AG04449 (cell line): ENCODE measurements around the gene PPFIA1.
"Not testable (repeated sequence)": the region's sequence is repeated elsewhere in the genome, so short reads cannot be mapped to it uniquely, and the experiment has no call there.

Source experiments
- CTCF ChIA-PET: fragments of 350-600 bp; formaldehyde crosslinking; extraction: SDS; loops from one replicate; lab custom pipeline; 2021; ENCODE audit warnings: antibody characterized with exemption; lab: Yijun Ruan, JAX
- POLR2A ChIA-PET: fragments of 400-600, 350-600 bp; formaldehyde crosslinking; extraction: SDS; loops from one replicate; lab custom pipeline; 2020; ENCODE audit warnings: antibody characterized with exemption, inconsistent platforms; lab: Yijun Ruan, JAX
- DNase-seq: peaks from one replicate; pipeline ENCODE4 v3.0.0-alpha.2; 2010; ENCODE audit warnings: low read depth, low spot score
- H3K4me3 ChIP-seq: 2 replicates; pipeline ENCODE4 v1.5.1; 2011; ENCODE audit warnings: low read depth, mild to moderate bottlenecking, control low read depth, low read length
- TF ChIP-seq, protein P1 (sequence below): IDR thresholded peaks from one replicate; pipeline ENCODE4 v1.5.1; 2011; ENCODE audit warnings: mild to moderate bottlenecking, moderate library complexity, low read length, control low read depth, inconsistent platforms; ENCODE audit not compliant: insufficient read depth; ENCODE audit errors: missing control alignments

The PPFIA1 gene

DNA sequence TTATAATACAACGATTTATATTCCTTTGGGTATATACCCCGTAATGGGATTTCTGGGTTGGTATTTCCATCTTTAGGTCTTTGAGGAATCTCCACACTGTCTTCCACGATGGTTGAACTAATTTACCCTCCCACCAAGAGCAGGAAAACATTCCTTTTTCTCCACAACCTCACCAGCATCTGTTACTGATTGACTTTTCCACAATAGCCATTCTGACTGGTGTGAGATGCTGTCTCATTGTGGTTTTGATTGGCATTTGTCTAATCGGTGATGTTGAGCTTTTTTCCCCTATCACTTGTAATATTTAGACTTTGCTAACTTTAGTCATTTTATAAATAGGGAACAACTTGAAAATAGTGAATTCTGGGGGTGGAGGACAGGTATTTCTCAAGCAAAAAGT lies 58.1 kb downstream of the PPFIA1 start:
- DNase-seq = no peak
- TF ChIP-seq, protein P1, sequence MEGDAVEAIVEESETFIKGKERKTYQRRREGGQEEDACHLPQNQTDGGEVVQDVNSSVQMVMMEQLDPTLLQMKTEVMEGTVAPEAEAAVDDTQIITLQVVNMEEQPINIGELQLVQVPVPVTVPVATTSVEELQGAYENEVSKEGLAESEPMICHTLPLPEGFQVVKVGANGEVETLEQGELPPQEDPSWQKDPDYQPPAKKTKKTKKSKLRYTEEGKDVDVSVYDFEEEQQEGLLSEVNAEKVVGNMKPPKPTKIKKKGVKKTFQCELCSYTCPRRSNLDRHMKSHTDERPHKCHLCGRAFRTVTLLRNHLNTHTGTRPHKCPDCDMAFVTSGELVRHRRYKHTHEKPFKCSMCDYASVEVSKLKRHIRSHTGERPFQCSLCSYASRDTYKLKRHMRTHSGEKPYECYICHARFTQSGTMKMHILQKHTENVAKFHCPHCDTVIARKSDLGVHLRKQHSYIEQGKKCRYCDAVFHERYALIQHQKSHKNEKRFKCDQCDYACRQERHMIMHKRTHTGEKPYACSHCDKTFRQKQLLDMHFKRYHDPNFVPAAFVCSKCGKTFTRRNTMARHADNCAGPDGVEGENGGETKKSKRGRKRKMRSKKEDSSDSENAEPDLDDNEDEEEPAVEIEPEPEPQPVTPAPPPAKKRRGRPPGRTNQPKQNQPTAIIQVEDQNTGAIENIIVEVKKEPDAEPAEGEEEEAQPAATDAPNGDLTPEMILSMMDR = no peak
- no peak overlapping the region for H3K4me3 ChIP-seq
- ChIA-PET POLR2A (no interaction called here), CTCF (no interaction called here)

DNA sequence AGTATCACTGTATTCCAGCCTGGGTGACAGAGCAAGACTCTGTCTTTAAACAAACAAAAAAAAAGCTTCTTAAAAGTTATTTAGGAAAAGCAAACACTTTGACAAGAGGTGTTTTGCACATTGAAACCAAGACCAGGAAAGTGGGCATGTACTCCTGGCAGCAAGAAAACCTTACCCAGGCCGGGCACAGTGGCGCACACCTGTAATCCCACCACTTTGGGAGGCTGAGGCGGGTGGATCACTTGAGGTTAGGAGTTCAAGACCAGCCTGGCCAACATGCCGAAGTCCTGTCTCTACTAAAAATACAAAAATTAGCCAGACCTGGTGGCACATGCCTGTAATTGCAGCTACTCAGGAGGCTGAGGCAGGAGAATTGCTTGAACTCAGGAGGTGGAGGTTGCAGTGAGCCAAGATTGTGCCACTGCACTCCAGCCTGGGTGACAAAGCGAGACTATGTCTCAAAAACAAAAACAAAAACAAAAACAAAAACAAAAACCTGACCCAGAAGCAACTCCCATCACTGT lies 60.9 kb downstream of the PPFIA1 start:
- POLR2A ChIA-PET, H3K4me3 ChIP-seq, DNase-seq: not testable (repeated sequence)
- CTCF ChIA-PET = interaction anchor here (1.0 to 2.8 kb wide), 4 partner anchors 9 to 83 kb away, joined by 3 to 10 read pairs (median 4); no protein-coding TSS in a partner anchor

DNA sequence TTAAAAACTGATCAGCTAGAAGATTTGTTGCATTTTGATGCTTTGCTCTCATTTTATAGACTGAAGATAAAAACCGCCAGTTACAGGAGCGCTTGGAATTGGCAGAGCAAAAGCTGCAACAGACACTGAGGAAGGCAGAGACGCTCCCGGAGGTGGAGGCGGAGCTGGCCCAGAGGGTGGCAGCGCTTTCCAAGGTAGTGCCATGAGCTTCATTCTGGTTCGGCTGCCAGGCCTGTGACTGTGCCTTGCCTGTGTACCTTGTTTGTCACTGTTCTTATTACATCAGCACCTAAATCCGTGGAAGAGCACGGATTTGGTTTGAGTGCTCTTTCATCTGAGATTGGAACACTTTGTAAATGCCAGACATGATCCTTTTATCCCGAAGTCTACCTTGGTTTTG lies 61.4 kb downstream of the PPFIA1 start:
- no peak overlapping the region for H3K4me3 ChIP-seq
- ChIA-PET CTCF (interaction anchor here (1.0 to 2.8 kb wide), 4 partner anchors 10 to 83 kb away, joined by 3 to 10 read pairs (median 4); no protein-coding TSS in a partner anchor), POLR2A (no interaction called here)
- TF ChIP-seq, protein P1 = no peak
- DNase-seq = no peak

DNA sequence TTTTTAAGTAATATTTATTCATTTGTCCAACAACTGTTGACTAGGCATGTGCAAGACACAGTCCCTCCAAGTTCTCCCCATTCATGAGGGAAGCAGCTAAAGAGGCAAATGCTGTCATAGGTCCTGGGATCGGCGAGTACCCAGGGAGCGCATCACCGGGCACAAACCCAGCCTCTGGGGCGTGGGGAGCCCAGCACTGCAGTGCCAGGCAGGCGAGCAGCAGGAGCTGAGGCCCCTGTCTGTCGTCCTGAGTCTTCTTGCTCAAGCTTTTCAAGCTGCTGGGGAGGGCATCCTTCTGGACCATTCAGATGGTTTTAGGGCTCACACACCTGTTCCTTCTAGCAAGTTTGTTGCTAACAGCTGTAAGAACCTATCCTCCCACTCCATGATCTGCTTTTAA lies 62.1 kb downstream of the PPFIA1 start:
- ChIA-PET POLR2A (no interaction called here), CTCF (interaction anchor here (1.0 to 2.8 kb wide), 3 partner anchors 10 to 82 kb away, joined by 3 to 10 read pairs (median 6); no protein-coding TSS in a partner anchor)
- no peak for DNase-seq
- TF ChIP-seq, protein P1 = no peak
- no peak overlapping the region for H3K4me3 ChIP-seq

DNA sequence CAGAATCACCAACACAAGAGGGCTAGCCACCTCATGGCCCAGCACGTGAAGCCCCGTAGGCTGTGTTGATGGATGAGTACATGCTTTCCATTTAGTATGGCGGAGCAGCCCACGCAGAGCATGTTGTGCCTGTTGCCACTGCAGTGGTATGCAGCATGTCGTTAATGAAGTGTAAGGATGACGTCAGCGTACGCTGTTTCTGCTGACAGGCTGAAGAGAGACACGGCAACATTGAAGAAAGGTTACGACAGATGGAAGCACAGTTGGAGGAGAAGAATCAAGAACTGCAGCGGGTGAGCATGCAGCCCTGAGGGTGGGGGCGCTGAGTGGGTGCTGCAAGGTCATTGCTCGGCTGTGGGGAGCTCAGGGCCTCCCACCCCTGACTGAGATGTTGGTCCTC lies 62.8 kb downstream of the PPFIA1 start:
- TF ChIP-seq, protein P1 = no peak
- no peak for DNase-seq
- H3K4me3 ChIP-seq = no peak overlapping the region
- ChIA-PET CTCF (interaction anchor here (1.1 to 2.8 kb wide), 3 partner anchors 11 to 82 kb away, joined by 3 to 10 read pairs (median 6); no protein-coding TSS in a partner anchor), POLR2A (no interaction called here)

DNA sequence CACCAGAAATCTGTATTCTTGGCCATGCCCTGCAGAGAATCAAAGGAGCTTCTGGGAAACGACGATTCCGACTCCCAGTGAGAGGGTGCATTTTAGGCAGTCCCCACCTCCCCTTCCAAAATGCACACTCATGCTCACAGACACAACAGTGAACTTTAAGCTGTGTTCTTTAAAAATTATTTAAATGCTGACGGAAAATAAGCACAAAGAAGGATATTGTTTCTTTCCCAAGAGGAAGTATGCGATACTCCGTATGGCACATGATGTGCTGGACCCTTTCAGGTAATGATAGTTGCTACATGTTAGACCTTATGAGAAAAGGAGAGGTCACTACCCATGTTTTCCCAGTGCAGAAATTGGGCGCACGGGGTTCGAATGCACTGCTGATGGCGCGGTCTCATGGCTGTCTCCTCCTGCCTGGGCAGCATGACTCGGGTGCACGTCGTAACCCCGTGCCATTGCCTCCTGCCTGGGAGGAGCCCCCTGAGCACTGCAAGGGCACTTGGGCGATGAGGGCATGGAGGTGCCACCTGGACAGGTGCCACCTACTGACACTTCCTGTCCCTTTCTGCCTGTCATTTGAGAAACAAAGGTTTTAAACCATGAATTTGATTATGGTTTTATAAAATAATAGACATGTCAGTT lies 64.0 kb downstream of the PPFIA1 start:
- ChIA-PET POLR2A (no interaction called here), CTCF (interaction anchor here (1.1 to 1.6 kb wide), 2 partner anchors 9 to 81 kb away, joined by 3 to 4 read pairs; no protein-coding TSS in a partner anchor)

More for the DNA sequence above, 64.0 kb downstream of the PPFIA1 start:
- H3K4me3 ChIP-seq = no peak overlapping the region
- TF ChIP-seq, protein P1 = no peak
- DNase-seq = no peak
